Bronchial epithelial cell (primary cell): ENCODE results near the gene SLC20A1. TPM values are rescaled to one million over a fixed set of nuclear protein-coding genes. Genes with fewer than 3 reads are reported as not detected.

Experiments
- DNase-seq: peaks from one replicate; pipeline ENCODE4 v3.0.0-alpha.2; 2010; ENCODE audit warnings: low read depth
- FAIRE-seq: peaks from 2 replicates; lab custom pipeline; 2011; peaks lifted over from hg19 to GRCh38; lab: Jason Lieb, UNC
- H3K27me3 ChIP-seq: 2 replicates; pipeline ENCODE4 v1.5.1; 2011; ENCODE audit warnings: low read length; ENCODE audit not compliant: control insufficient read depth, insufficient read depth
- H3K36me3 ChIP-seq: 2 replicates; pipeline ENCODE4 v1.5.1; 2011; ENCODE audit warnings: low read length; ENCODE audit not compliant: control insufficient read depth, insufficient read depth
- H3K4me3 ChIP-seq: 2 replicates; pipeline ENCODE4 v1.5.1; 2011; ENCODE audit warnings: mild to moderate bottlenecking, low read depth, low read length, control low read depth
- total RNA-seq: library from RNA; depleted of rRNA; stranded (reverse); fragments of >200 nt; gene quantifications from 2 replicates; pipeline ENCODE4 v1.2.1, GENCODE V29; 2014
- TF ChIP-seq, protein P1 (sequence below): IDR thresholded peaks from 2 replicates; pipeline ENCODE4 v1.5.1; 2011; ENCODE audit warnings: mild to moderate bottlenecking, moderate library complexity, low read length, control low read depth, inconsistent platforms; ENCODE audit not compliant: insufficient read depth, severe bottlenecking

The SLC20A1 gene
- total RNA-seq, 1 donor from 2014 or later: 63.4 TPM

DNA sequence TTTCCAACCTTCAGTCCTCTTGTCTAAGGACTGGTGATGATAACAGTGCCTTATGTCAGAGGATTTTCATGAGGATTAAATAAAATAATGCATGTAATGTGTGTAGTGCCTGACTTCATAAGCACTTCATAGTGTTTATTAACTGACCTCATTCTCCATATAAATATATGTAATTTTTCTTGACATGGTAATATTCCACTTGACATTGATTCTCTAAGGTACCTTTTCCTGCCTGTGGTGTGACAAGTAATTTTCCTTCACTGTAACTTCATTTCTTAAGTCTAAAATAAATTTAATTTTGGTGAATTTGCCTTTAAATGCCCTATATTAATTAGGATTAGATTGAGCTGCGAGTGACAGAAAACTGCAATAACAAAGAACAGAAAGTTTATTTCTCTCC is 27.3 kb downstream of the SLC20A1 start:
- no peak for DNase-seq
- no peak for FAIRE-seq
- TF ChIP-seq, protein P1, sequence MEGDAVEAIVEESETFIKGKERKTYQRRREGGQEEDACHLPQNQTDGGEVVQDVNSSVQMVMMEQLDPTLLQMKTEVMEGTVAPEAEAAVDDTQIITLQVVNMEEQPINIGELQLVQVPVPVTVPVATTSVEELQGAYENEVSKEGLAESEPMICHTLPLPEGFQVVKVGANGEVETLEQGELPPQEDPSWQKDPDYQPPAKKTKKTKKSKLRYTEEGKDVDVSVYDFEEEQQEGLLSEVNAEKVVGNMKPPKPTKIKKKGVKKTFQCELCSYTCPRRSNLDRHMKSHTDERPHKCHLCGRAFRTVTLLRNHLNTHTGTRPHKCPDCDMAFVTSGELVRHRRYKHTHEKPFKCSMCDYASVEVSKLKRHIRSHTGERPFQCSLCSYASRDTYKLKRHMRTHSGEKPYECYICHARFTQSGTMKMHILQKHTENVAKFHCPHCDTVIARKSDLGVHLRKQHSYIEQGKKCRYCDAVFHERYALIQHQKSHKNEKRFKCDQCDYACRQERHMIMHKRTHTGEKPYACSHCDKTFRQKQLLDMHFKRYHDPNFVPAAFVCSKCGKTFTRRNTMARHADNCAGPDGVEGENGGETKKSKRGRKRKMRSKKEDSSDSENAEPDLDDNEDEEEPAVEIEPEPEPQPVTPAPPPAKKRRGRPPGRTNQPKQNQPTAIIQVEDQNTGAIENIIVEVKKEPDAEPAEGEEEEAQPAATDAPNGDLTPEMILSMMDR: no peak
- Histone ChIP-seq H3K27me3 (no peaks in the 10 kb centered on the region), H3K36me3 (no peaks in the 10 kb centered on the region), H3K4me3 (no peak overlapping the region)

DNA sequence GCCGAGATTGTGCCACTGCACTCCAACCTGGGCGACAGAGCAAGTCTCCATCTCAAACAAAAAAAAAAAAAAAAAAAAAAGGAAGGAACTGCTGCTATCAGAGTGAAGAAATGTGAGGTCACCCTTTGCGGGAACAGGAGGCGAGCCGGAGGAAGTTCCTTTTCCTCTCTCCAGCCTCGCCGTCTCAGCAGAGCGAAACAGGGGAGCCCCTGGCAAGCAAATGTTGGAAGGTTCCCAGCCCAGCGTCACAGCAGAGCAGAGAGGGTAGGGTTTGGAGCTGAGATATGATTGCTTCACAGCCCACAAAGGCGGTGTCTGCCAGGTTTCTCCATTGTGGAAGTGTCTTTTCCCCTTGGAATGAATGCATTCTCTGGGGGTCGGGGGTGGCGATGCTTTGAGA is 28.5 kb downstream of the SLC20A1 start:
- H3K4me3 ChIP-seq: no peak overlapping the region
- H3K27me3 ChIP-seq: no peaks in the 10 kb centered on the region
- DNase-seq (no peak), FAIRE-seq (no peak)
- H3K36me3 ChIP-seq: no peaks in the 10 kb centered on the region
- TF ChIP-seq, protein P1: no peak

DNA sequence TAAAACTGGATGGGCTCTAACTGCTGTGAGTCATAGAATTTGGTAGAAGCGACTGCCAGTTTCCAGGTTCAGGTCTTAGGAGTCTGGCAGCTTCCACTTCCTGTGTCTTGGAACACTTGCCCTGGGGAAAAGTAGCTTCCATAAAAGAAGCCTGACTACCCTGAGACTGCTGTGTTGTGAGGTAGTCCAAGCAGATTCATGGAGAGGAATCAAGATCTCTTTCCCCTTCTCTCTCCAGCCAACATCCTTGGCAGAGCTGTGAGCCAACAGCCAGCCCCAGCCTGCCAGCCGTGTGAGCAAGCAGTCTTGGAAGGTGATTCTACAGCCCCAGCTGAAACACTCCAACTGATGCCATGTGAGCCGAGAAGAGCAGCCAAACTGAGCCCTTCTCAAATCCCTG is 33.7 kb downstream of the SLC20A1 start:
- FAIRE-seq: no peak

DNA sequence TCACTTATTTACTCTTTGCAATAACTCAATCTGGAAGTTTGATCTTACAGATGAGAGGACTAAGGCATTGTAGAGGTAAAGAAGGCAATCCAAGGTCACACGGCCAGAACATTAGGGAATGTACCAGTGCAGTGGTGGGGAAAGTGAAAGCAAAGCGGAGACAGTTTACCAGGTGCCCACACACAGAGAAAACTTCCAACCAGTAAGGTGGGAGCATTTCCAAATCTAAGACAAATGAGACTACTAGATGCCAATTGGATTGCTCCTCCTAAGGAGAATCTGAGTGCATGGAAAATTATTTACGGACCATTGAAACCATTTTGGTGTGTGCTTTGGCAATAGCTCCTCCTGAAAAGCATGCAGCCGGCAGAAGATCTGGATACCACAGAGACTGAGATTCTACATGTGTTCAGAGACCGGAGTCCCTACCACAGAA is 34.9 kb downstream of the SLC20A1 start:
- DNase-seq (no peak), FAIRE-seq (no peak)
- TF ChIP-seq, protein P1: no peak
- Histone ChIP-seq H3K36me3 (no peaks in the 10 kb centered on the region), H3K4me3 (no peak overlapping the region), H3K27me3 (no peaks in the 10 kb centered on the region)

More for the DNA sequence above, 33.7 kb downstream of the SLC20A1 start:
- peak; percentile 84 for DNase-seq
- Histone ChIP-seq H3K36me3 (no peaks in the 10 kb centered on the region), H3K27me3 (no peaks in the 10 kb centered on the region), H3K4me3 (no peak overlapping the region)
- TF ChIP-seq, protein P1: no peak

DNA sequence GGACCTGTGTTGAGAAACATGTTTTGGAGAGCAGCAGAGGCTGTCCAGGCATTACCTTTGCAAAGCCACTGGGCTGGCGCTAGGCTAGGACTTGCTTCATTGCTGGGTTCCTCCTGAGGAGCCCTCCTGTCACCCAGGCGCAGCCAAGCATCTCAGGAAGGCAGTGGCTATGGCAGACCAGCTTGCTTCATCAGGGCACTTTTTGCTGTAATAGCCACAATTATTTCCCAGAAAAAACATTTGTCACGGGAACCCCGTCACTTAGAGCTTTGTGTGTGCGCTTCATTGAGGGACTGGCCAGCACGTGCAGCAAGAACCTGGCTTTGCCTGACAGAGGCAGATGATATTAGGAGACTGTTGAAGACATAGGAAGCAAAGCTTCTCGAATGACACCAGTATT is 36.4 kb downstream of the SLC20A1 start:
- DNase-seq (no peak), FAIRE-seq (no peak)
- TF ChIP-seq, protein P1: no peak
- H3K4me3 ChIP-seq: no peak overlapping the region
- no peaks in the 10 kb centered on the region for H3K27me3 ChIP-seq
- H3K36me3 ChIP-seq: no peaks in the 10 kb centered on the region
